Measurements from ENCODE around the gene PRKAG2.

The PRKAG2 gene

GRCh38 chr7:151711906-151712809 lies 164.8 kb downstream of the PRKAG2 start:
- Histone ChIP-seq H3K27ac (no peak overlapping the region), H3K4me2 (peak overlapping the region; percentile 25), H4K20me1 (ENCODE audit: insufficient read depth) (no peaks in the 10 kb centered on the region), H3K79me2 (ENCODE audit: insufficient read depth, low read depth) (no peaks in the 10 kb centered on the region), H3K27me3 (ENCODE audit: insufficient read depth, low read depth) (no peaks in the 10 kb centered on the region), H3K4me3 (IDR thresholded peaks at IDR 0.05; ENCODE audit: insufficient read depth, low read depth, low read length) (no peak overlapping the region), H3K4me1 (ENCODE audit: low read depth, poor library complexity, severe bottlenecking) (peaks cover 11% of the 10 kb centered on the region), H3K36me3 (ENCODE audit: insufficient read depth) (no peaks in the 10 kb centered on the region), H3K9ac (no peak overlapping the region), H2AFZ (ENCODE audit: low read depth) (no peak overlapping the region)
- no peak for TF ChIP-seq CTCF (conservative IDR thresholded peaks at IDR 0.05; ENCODE audit: low read depth, low read length)

GRCh38 chr7:151711435-151711872 lies 165.5 kb downstream of the PRKAG2 start:
- Histone ChIP-seq H3K4me1 (ENCODE audit: low read depth, poor library complexity, severe bottlenecking) (peaks cover 11% of the 10 kb centered on the region), H3K9ac (no peak overlapping the region), H3K27me3 (ENCODE audit: insufficient read depth, low read depth) (no peaks in the 10 kb centered on the region), H3K4me2 (no peak overlapping the region), H4K20me1 (ENCODE audit: insufficient read depth) (no peaks in the 10 kb centered on the region), H2AFZ (ENCODE audit: low read depth) (no peak overlapping the region), H3K36me3 (ENCODE audit: insufficient read depth) (no peaks in the 10 kb centered on the region), H3K79me2 (ENCODE audit: insufficient read depth, low read depth) (no peaks in the 10 kb centered on the region), H3K4me3 (IDR thresholded peaks at IDR 0.05; ENCODE audit: insufficient read depth, low read depth, low read length) (no peak overlapping the region), H3K27ac (no peak overlapping the region)
- no peak for TF ChIP-seq CTCF (conservative IDR thresholded peaks at IDR 0.05; ENCODE audit: low read depth, low read length)

GRCh38 chr7:151710646-151711434 lies 166.1 kb downstream of the PRKAG2 start:
- H3K4me1 ChIP-seq (ENCODE audit: low read depth, poor library complexity, severe bottlenecking) = peaks cover 11% of the 10 kb centered on the region
- H3K27me3 ChIP-seq (ENCODE audit: insufficient read depth, low read depth) = no peaks in the 10 kb centered on the region
- H3K4me2 ChIP-seq = no peak overlapping the region

More at GRCh38 chr7:151710646-151711434, 166.1 kb downstream of the PRKAG2 start:
- Histone ChIP-seq H3K4me3 (IDR thresholded peaks at IDR 0.05; ENCODE audit: insufficient read depth, low read depth, low read length) (no peak overlapping the region), H3K27ac (no peak overlapping the region), H3K9ac (no peak overlapping the region), H4K20me1 (ENCODE audit: insufficient read depth) (no peaks in the 10 kb centered on the region), H3K36me3 (ENCODE audit: insufficient read depth) (no peaks in the 10 kb centered on the region), H3K79me2 (ENCODE audit: insufficient read depth, low read depth) (no peaks in the 10 kb centered on the region), H2AFZ (ENCODE audit: low read depth) (no peak overlapping the region)
- TF ChIP-seq CTCF (conservative IDR thresholded peaks at IDR 0.05; ENCODE audit: low read depth, low read length) = no peak
